A673 (cell line): ENCODE results near the gene INTS13. TPM values are rescaled to one million over a fixed set of nuclear protein-coding genes. Genes with fewer than 3 reads are reported as not detected.

ENCODE experiments used
- BruUV-seq: library from RNA; stranded (reverse); fragments of 400-500 nt; replicated peaks from 2 replicates; lab custom pipeline; 2021; lab: Mats Ljungman, UMichigan
- CTCF ChIA-PET: fragments of 300-600 bp; sonication (Branson Sonifier 250); formaldehyde crosslinking; loops from one replicate; lab custom pipeline; 2022; ENCODE audit warnings: antibody characterized with exemption; lab: Charles Lee
- POLR2A ChIA-PET: fragments of 300-600 bp; sonication (Branson Sonifier 250); formaldehyde crosslinking; loops from one replicate; lab custom pipeline; 2022; ENCODE audit warnings: antibody characterized with exemption; ENCODE audit not compliant: low non-redundant PET; lab: Charles Lee
- DNase-seq: peaks from one replicate; pipeline ENCODE4 v3.0.0-alpha.2; 2015; ENCODE audit warnings: low spot score
- H3K27ac ChIP-seq: fragments of 200-600 bp; sonication (generic); 2 replicates; pipeline ENCODE4 v1.5.1; 2016; ENCODE audit warnings: mixed run types, low read depth, mild to moderate bottlenecking, mixed read lengths, antibody characterized with exemption, low read length; ENCODE audit not compliant: poor library complexity, severe bottlenecking
- H3K27me3 ChIP-seq: fragments of 200-600 bp; sonication (generic); replicated peaks from 2 replicates; pipeline ENCODE4 v1.6.1; 2017; ENCODE audit warnings: mixed run types, low read depth, mild to moderate bottlenecking, mixed read lengths, antibody characterized with exemption, low read length; ENCODE audit not compliant: insufficient read depth, poor library complexity
- H3K36me3 ChIP-seq: fragments of 200-600 bp; sonication (generic); 2 replicates; pipeline ENCODE4 v1.6.1; 2016; ENCODE audit warnings: mixed run types, mild to moderate bottlenecking, mixed read lengths, antibody characterized with exemption, low read length; ENCODE audit not compliant: insufficient read depth, poor library complexity, severe bottlenecking
- H3K4me1 ChIP-seq: fragments of 200-600 bp; sonication (generic); 2 replicates; pipeline ENCODE4 v1.6.1; 2017; ENCODE audit warnings: mixed run types, mild to moderate bottlenecking, mixed read lengths, antibody characterized with exemption, low read length; ENCODE audit not compliant: insufficient read depth, poor library complexity, severe bottlenecking
- H3K4me3 ChIP-seq: fragments of 200-600 bp; sonication (generic); 2 replicates; pipeline ENCODE4 v1.5.1; 2016; ENCODE audit warnings: low read depth, mixed run types, mild to moderate bottlenecking, mixed read lengths, low read length; ENCODE audit not compliant: poor library complexity, severe bottlenecking
- H3K9me3 ChIP-seq: fragments of 200-600 bp; sonication (generic); 2 replicates; pipeline ENCODE4 v1.6.1; 2016; ENCODE audit warnings: mixed run types, low read depth, mild to moderate bottlenecking, mixed read lengths, antibody characterized with exemption, low read length; ENCODE audit not compliant: poor library complexity, severe bottlenecking
- CTCF ChIP-seq: fragments of 300-800, 200-600 bp; sonication (generic); conservative IDR thresholded peaks from 2 replicates; pipeline ENCODE4 v1.5.1; 2017; ENCODE audit warnings: low read depth, mild to moderate bottlenecking, antibody characterized with exemption, low read length, moderate library complexity, mixed read lengths
- EZH2 ChIP-seq: fragments of 200-600 bp; sonication (generic); IDR thresholded peaks from 2 replicates; pipeline ENCODE4 v1.6.1; 2017; ENCODE audit warnings: borderline replicate concordance, low read depth, mild to moderate bottlenecking, mixed read lengths, antibody characterized with exemption, low read length; ENCODE audit not compliant: poor library complexity, severe bottlenecking
- intact Hi-C: fragments of 100-400 bp; cut with micrococcal nuclease; formaldehyde crosslinking; loops from one replicate; pipeline ENCODE4 v1.10.0; 2022; ENCODE audit not compliant: unreplicated experiment
- total RNA-seq: library from RNA; stranded (reverse); gene quantifications from 2 replicates; pipeline ENCODE4 v1.2.3, GENCODE V29; 2021

Gene INTS13
- total RNA-seq, 1 experiment from 2014 or later, result 51.0 TPM

DNA sequence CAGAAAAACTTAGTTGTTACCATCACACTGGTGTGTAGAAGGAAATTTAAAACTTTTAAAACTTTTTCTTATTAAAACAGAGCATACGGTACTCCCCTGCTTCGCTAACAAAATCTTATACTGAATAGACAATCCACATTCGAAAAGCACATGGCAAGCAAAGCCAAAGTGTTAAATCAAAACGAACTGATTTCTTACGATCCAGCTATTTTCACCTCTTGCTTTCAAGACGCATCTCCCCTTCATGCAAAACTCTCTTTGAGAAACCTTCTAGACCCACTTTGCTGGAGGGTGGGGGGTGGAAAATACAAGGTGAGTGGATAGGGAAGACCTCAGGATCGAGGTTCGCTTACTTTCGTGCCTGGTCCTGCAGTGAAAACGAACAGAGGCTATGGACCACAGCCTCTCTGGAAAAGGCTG, 328 bp downstream of the INTS13 start:
- BruUV-seq, result TSS peak; percentile 41
- ChIA-PET POLR2A (no interaction called here), CTCF (no interaction called here)
- Histone ChIP-seq H3K9me3 (no peaks in the 10 kb centered on the region), H3K4me3 (peak overlapping the region; percentile 79), H3K4me1 (peaks cover 19% of the 10 kb centered on the region), H3K27me3 (no peaks in the 10 kb centered on the region), H3K27ac (peak overlapping the region; percentile 93), H3K36me3 (peaks cover 5% of the 10 kb centered on the region)
- intact Hi-C loops, result loop anchor here (5.0 kb wide), 1 partner anchor 75 kb away; the partner anchor contains the start of gene TM7SF3
- DNase-seq, result no peak
- TF ChIP-seq EZH2 (no peak), CTCF (no peak)

- no peaks in the 10 kb centered on the region for H3K27me3 ChIP-seq
- ChIA-PET CTCF (no interaction called here), POLR2A (no interaction called here)
- no peak for DNase-seq
- intact Hi-C loops, result loop anchor here (5.0 kb wide), 1 partner anchor 76 kb away; the partner anchor contains the start of gene TM7SF3
- BruUV-seq, result no TSS peak
- H3K27ac ChIP-seq, result peak overlapping the region; percentile 93
- H3K4me1 ChIP-seq, result peaks cover 19% of the 10 kb centered on the region
- H3K4me3 ChIP-seq, result peak overlapping the region; percentile 79
- TF ChIP-seq CTCF (no peak), EZH2 (no peak)
- H3K36me3 ChIP-seq, result peaks cover 5% of the 10 kb centered on the region
- H3K9me3 ChIP-seq, result no peaks in the 10 kb centered on the region
These were observed 980 bp downstream of the INTS13 start for GRCh38 chr12:26936559-26937442.

DNA sequence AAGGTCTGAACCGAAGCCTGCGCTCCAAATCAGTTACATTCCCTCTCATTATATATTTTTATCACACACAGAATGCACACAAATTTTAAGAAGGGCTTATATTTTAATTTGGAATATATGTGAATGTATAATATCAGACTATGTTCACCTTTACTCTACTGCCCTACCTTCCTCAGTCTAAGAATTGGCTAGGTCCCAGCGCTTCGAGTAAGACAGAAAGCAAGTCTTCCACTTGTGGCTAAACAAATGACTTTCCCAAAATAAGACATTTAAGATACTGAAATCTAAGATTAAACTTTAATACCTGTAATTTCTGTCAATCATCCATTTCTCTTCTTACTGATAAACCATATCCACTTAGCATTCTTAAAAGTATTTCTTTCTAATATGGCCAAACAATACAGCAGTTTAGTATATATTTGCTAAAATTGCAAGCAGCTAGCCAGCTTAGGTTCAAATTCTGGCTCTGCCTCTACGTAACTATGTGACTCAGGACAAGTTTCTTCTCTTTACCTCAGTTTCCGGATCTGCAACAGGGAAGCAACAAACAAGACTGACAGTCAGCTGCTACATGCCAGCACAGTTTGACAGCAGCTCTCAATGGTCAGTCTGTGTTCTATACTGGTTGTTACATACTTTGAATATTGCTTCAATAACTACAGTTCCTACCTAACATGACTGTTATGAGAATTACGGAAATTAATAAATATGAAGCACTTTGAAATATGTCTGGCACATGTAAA, 2.0 kb downstream of the INTS13 start:
- no TSS peak for BruUV-seq
- Histone ChIP-seq H3K36me3 (peaks cover 5% of the 10 kb centered on the region), H3K9me3 (no peaks in the 10 kb centered on the region), H3K4me3 (peak overlapping the region; percentile 79), H3K27ac (no peak overlapping the region), H3K4me1 (peaks cover 19% of the 10 kb centered on the region), H3K27me3 (no peaks in the 10 kb centered on the region)
- ChIA-PET CTCF (no interaction called here), POLR2A (interaction anchor here (0.6 kb wide), 1 partner anchor 182 kb away, joined by 3 read pairs; no protein-coding TSS in a partner anchor)
- TF ChIP-seq CTCF, result no peak
- TF ChIP-seq EZH2, result no peak
- DNase-seq, result no peak
- intact Hi-C loops, result loop anchor here (5.0 kb wide), 1 partner anchor 76 kb away; the partner anchor contains the start of gene TM7SF3
